ENCODE results near the gene GAK. TPM values are rescaled to one million over a fixed set of nuclear protein-coding genes. Genes with fewer than 3 reads are reported as not detected.

GAK gene
- total RNA-seq, 2 experiments from 2014 or later = 82.9 to 88.0 TPM

GRCh38 chr4:970046-970745 is 38.1 kb upstream of the GAK start:
- intact Hi-C loops (cut with DNase I, micrococcal nuclease) = no loop called here
- DNase-seq (no peak), ATAC-seq (no peak)
- H3K4me1 Mint-ChIP-seq = peaks cover 6% of the 10 kb centered on the region
- POLR2A ChIA-PET = no interaction called here
- peaks cover 2% of the 10 kb centered on the region for H3K36me3 Mint-ChIP-seq (ENCODE audit: low read depth)
- no peak overlapping the region for H3K4me3 Mint-ChIP-seq
- no peak overlapping the region for H3K27ac Mint-ChIP-seq
- H3K27me3 Mint-ChIP-seq = no peaks in the 10 kb centered on the region
- H3K9me3 Mint-ChIP-seq (ENCODE audit: low read depth) = no peaks in the 10 kb centered on the region
- CTCF ChIA-PET = no interaction called here

- CTCF ChIA-PET = no interaction called here
- H3K36me3 Mint-ChIP-seq (ENCODE audit: low read depth) = peaks cover 2% of the 10 kb centered on the region
Observed at GRCh38 chr4:968621-969394, 36.7 kb upstream of the GAK start.

GRCh38 chr4:968221-968620 is 36.1 kb upstream of the GAK start:
- H3K9me3 Mint-ChIP-seq (ENCODE audit: low read depth) = no peaks in the 10 kb centered on the region
- H3K27ac Mint-ChIP-seq = no peak overlapping the region
- no peak overlapping the region for H3K4me3 Mint-ChIP-seq
- no peaks in the 10 kb centered on the region for H3K27me3 Mint-ChIP-seq
- peaks cover 2% of the 10 kb centered on the region for H3K36me3 Mint-ChIP-seq (ENCODE audit: low read depth)
- peaks cover 6% of the 10 kb centered on the region for H3K4me1 Mint-ChIP-seq
- CTCF ChIA-PET = no interaction called here
- POLR2A ChIA-PET = no interaction called here
- intact Hi-C loops (cut with DNase I, micrococcal nuclease) = no loop called here
- DNase-seq = no peak
- no peak for ATAC-seq

More at GRCh38 chr4:968621-969394, 36.7 kb upstream of the GAK start:
- DNase-seq (no peak), ATAC-seq (no peak)
- Mint-ChIP-seq H3K27me3 (no peaks in the 10 kb centered on the region), H3K27ac (no peak overlapping the region), H3K9me3 (ENCODE audit: low read depth) (no peaks in the 10 kb centered on the region), H3K4me3 (no peak overlapping the region), H3K4me1 (peaks cover 6% of the 10 kb centered on the region)
- POLR2A ChIA-PET = no interaction called here
- intact Hi-C loops (cut with DNase I, micrococcal nuclease) = no loop called here

GRCh38 chr4:967113-968104 is 35.3 kb upstream of the GAK start:
- Mint-ChIP-seq H3K9me3 (ENCODE audit: low read depth) (no peaks in the 10 kb centered on the region), H3K36me3 (ENCODE audit: low read depth) (peaks cover 2% of the 10 kb centered on the region), H3K27ac (no peak overlapping the region), H3K27me3 (no peaks in the 10 kb centered on the region), H3K4me3 (no peak overlapping the region), H3K4me1 (peaks cover 6% of the 10 kb centered on the region)
- CTCF ChIA-PET = interaction anchor here (0.6 kb wide), 1 partner anchor 136 kb away, joined by 3 read pairs; no protein-coding TSS in a partner anchor
- intact Hi-C loops (cut with DNase I, micrococcal nuclease) = no loop called here
- POLR2A ChIA-PET = no interaction called here
- no peak for ATAC-seq
- DNase-seq = no peak

- Mint-ChIP-seq H3K36me3 (ENCODE audit: low read depth) (peaks cover 3% of the 10 kb centered on the region), H3K27me3 (no peaks in the 10 kb centered on the region), H3K9me3 (ENCODE audit: low read depth) (no peaks in the 10 kb centered on the region), H3K4me3 (no peak overlapping the region), H3K27ac (no peak overlapping the region), H3K4me1 (peaks cover 6% of the 10 kb centered on the region)
- ChIA-PET CTCF (interaction anchor here (0.6 kb wide), 1 partner anchor 135 kb away, joined by 3 read pairs; no protein-coding TSS in a partner anchor), POLR2A (no interaction called here)
- ATAC-seq = no peak
- intact Hi-C loops (cut with DNase I, micrococcal nuclease) = no loop called here
- no peak for DNase-seq
Observed at GRCh38 chr4:966266-967112, 34.4 kb upstream of the GAK start.

GRCh38 chr4:965766-966134 is 33.6 kb upstream of the GAK start:
- ATAC-seq (no peak), DNase-seq (no peak)
- intact Hi-C loops (cut with DNase I, micrococcal nuclease) = no loop called here
- ChIA-PET CTCF (no interaction called here), POLR2A (no interaction called here)
- Mint-ChIP-seq H3K4me1 (peaks cover 3% of the 10 kb centered on the region), H3K9me3 (ENCODE audit: low read depth) (no peaks in the 10 kb centered on the region), H3K36me3 (ENCODE audit: low read depth) (peaks cover 3% of the 10 kb centered on the region), H3K27me3 (no peaks in the 10 kb centered on the region), H3K27ac (no peak overlapping the region), H3K4me3 (no peak overlapping the region)

GRCh38 chr4:965048-965765 is 33.1 kb upstream of the GAK start:
- ChIA-PET POLR2A (no interaction called here), CTCF (no interaction called here)
- Mint-ChIP-seq H3K36me3 (ENCODE audit: low read depth) (peaks cover 3% of the 10 kb centered on the region), H3K27me3 (no peaks in the 10 kb centered on the region), H3K9me3 (ENCODE audit: low read depth) (no peaks in the 10 kb centered on the region), H3K27ac (no peak overlapping the region), H3K4me3 (no peak overlapping the region), H3K4me1 (no peaks in the 10 kb centered on the region)
- intact Hi-C loops (cut with DNase I, micrococcal nuclease) = no loop called here
- ATAC-seq = no peak
- DNase-seq = no peak

GRCh38 chr4:964346-965025 is 32.4 kb upstream of the GAK start:
- ChIA-PET CTCF (no interaction called here), POLR2A (no interaction called here)
- H3K9me3 Mint-ChIP-seq (ENCODE audit: low read depth) = no peaks in the 10 kb centered on the region
- no peak overlapping the region for H3K4me3 Mint-ChIP-seq
- intact Hi-C loops (cut with DNase I, micrococcal nuclease) = no loop called here
- H3K36me3 Mint-ChIP-seq (ENCODE audit: low read depth) = peaks cover 3% of the 10 kb centered on the region
- H3K27me3 Mint-ChIP-seq = no peaks in the 10 kb centered on the region
- ATAC-seq (no peak), DNase-seq (no peak)
- H3K4me1 Mint-ChIP-seq = no peaks in the 10 kb centered on the region
- no peak overlapping the region for H3K27ac Mint-ChIP-seq

GRCh38 chr4:963276-964225 is 31.4 kb upstream of the GAK start:
- intact Hi-C loops (cut with DNase I, micrococcal nuclease) = no loop called here
- CTCF ChIA-PET = interaction anchor here (0.6 to 1.0 kb wide), 3 partner anchors 8 to 1347 kb away, joined by 3 read pairs; no protein-coding TSS in a partner anchor
- DNase-seq (no peak), ATAC-seq (no peak)
- no peak overlapping the region for H3K4me3 Mint-ChIP-seq
- peaks cover 3% of the 10 kb centered on the region for H3K36me3 Mint-ChIP-seq (ENCODE audit: low read depth)
- H3K27me3 Mint-ChIP-seq = no peaks in the 10 kb centered on the region
- POLR2A ChIA-PET = no interaction called here
- H3K27ac Mint-ChIP-seq = no peak overlapping the region
- no peaks in the 10 kb centered on the region for H3K4me1 Mint-ChIP-seq
- no peaks in the 10 kb centered on the region for H3K9me3 Mint-ChIP-seq (ENCODE audit: low read depth)

All from activated CD4-positive, alpha-beta T cell treated with anti-CD3 and anti-CD28 coated beads for 36 hours (primary cell).